GM23248 (cell line): ENCODE results near the gene HOXB4. TPM values are rescaled to one million over a fixed set of nuclear protein-coding genes. Genes with fewer than 3 reads are reported as not detected.

Experiments used
- DNase-seq: peaks from one replicate; pipeline ENCODE4 v3.0.0-alpha.2; 2015
- H2AFZ ChIP-seq: fragments of 200-600 bp; sonication (generic); 2 replicates; pipeline ENCODE4 v1.6.1; 2016; ENCODE audit warnings: antibody characterized with exemption
- H3F3A ChIP-seq: fragments of 200-600 bp; sonication (generic); 2 replicates; pipeline ENCODE4 v1.6.1; 2016; ENCODE audit warnings: mild to moderate bottlenecking, antibody characterized with exemption, mixed run types; ENCODE audit not compliant: insufficient read depth
- H3K27ac ChIP-seq: fragments of 200-600 bp; sonication (generic); 2 replicates; pipeline ENCODE4 v1.5.1; 2016; ENCODE audit warnings: mild to moderate bottlenecking
- H3K27me3 ChIP-seq: fragments of 200-600 bp; sonication (generic); replicated peaks from 2 replicates; pipeline ENCODE4 v1.6.1; 2016; ENCODE audit warnings: mild to moderate bottlenecking; ENCODE audit not compliant: insufficient read depth
- H3K36me3 ChIP-seq: fragments of 200-600 bp; sonication (generic); 2 replicates; pipeline ENCODE4 v1.6.1; 2016; ENCODE audit warnings: low read depth, mild to moderate bottlenecking
- H3K4me1 ChIP-seq: fragments of 200-600 bp; sonication (generic); 2 replicates; pipeline ENCODE4 v1.6.1; 2016; ENCODE audit warnings: mild to moderate bottlenecking; ENCODE audit not compliant: insufficient read depth
- H3K4me2 ChIP-seq: fragments of 200-600 bp; sonication (generic); one replicate; pipeline ENCODE4 v1.6.1; 2016; ENCODE audit warnings: mild to moderate bottlenecking; ENCODE audit not compliant: unreplicated experiment
- H3K4me3 ChIP-seq: fragments of 200-600 bp; sonication (generic); 2 replicates; pipeline ENCODE4 v1.5.1; 2016; ENCODE audit warnings: mild to moderate bottlenecking
- H3K79me2 ChIP-seq: fragments of 200-600 bp; sonication (generic); 2 replicates; pipeline ENCODE4 v1.6.1; 2016; ENCODE audit warnings: mild to moderate bottlenecking; ENCODE audit not compliant: insufficient read depth
- H3K9ac ChIP-seq: fragments of 200-600 bp; sonication (generic); 2 replicates; pipeline ENCODE4 v1.6.1; 2016; ENCODE audit warnings: mild to moderate bottlenecking
- H3K9me2 ChIP-seq: fragments of 200-600 bp; sonication (generic); 2 replicates; pipeline ENCODE4 v1.6.1; 2016; ENCODE audit warnings: mixed run types, mild to moderate bottlenecking, moderate library complexity; ENCODE audit not compliant: insufficient read depth
- H3K9me3 ChIP-seq: fragments of 200-600 bp; sonication (generic); one replicate; pipeline ENCODE4 v1.6.1; 2017; ENCODE audit warnings: low read depth
- H4K20me1 ChIP-seq: fragments of 200-600 bp; sonication (generic); 2 replicates; pipeline ENCODE4 v1.6.0; 2016; ENCODE audit not compliant: insufficient read depth
- EZH2 ChIP-seq: fragments of 200-600 bp; sonication (generic); IDR thresholded peaks from 2 replicates; pipeline ENCODE4 v1.6.1; 2018; ENCODE audit warnings: antibody characterized with exemption, mild to moderate bottlenecking; ENCODE audit not compliant: insufficient read depth, poor library complexity, severe bottlenecking
- EZH2phosphoT487 ChIP-seq: fragments of 200-600 bp; sonication (generic); IDR thresholded peaks from 2 replicates; pipeline ENCODE4 v1.6.1; 2018; ENCODE audit warnings: antibody characterized with exemption, moderate library complexity, mild to moderate bottlenecking, low read depth; ENCODE audit not compliant: insufficient read depth
- WGBS, 2 experiments: methylation state at CpG; one replicate each; pipeline ENCODE4 v1.1.6; 2015 to 2017; ENCODE audit warnings: low lambda C conversion rate in 2 of 2, low coverage in 1 of 2; ENCODE audit errors: missing lambda C conversion rate in 2 of 2; 5-methylcytosine and 5-hydroxymethylcytosine counted together
- in situ Hi-C: fragments of 300-500 bp; cut with MboI; formaldehyde crosslinking; loops from 2 replicates; pipeline ENCODE4 v1.15.0; 2020
- polyA plus RNA-seq: library from polyadenylated mRNA; unstranded; fragments of >200 nt; fragmentation: Nextera tagmentation; extraction: Ambion mirVana; gene quantifications from 2 replicates; pipeline ENCODE4 v1.2.1, GENCODE V29; 2016
- total RNA-seq: library from RNA; depleted of rRNA; stranded (reverse); fragments of >200 nt; shearing (Covaris generic); gene quantifications from 2 replicates; pipeline ENCODE4 v1.2.3, GENCODE V29; 2014

The HOXB4 gene
- total and polyA plus RNA-seq, 2 experiments from 2014 or later = 1.2 to 2.2 TPM

GRCh38 chr17:48550502-48551213 lies 27.5 kb downstream of the HOXB4 start:
- Histone ChIP-seq H3K4me1 (peaks cover 34% of the 10 kb centered on the region), H2AFZ (no peak overlapping the region), H4K20me1 (no peaks in the 10 kb centered on the region), H3K9me2 (no peaks in the 10 kb centered on the region), H3K36me3 (no peaks in the 10 kb centered on the region; the same call in 1 of the 2 replicates), H3K27ac (no peak overlapping the region), H3K4me2 (no peak overlapping the region), H3K4me3 (no peak overlapping the region), H3K9me3 (no peaks in the 10 kb centered on the region), H3K79me2 (peaks cover 37% of the 10 kb centered on the region), H3F3A (peaks cover 34% of the 10 kb centered on the region), H3K27me3 (no peaks in the 10 kb centered on the region), H3K9ac (no peak overlapping the region)
- 83 to 93% methylated on average over 16 to 68 of the region's 70 CpGs for WGBS, 2 experiments
- in situ Hi-C loops = no loop called here
- no peak for TF ChIP-seq EZH2phosphoT487
- no peak for TF ChIP-seq EZH2
- DNase-seq = no peak

DNA sequence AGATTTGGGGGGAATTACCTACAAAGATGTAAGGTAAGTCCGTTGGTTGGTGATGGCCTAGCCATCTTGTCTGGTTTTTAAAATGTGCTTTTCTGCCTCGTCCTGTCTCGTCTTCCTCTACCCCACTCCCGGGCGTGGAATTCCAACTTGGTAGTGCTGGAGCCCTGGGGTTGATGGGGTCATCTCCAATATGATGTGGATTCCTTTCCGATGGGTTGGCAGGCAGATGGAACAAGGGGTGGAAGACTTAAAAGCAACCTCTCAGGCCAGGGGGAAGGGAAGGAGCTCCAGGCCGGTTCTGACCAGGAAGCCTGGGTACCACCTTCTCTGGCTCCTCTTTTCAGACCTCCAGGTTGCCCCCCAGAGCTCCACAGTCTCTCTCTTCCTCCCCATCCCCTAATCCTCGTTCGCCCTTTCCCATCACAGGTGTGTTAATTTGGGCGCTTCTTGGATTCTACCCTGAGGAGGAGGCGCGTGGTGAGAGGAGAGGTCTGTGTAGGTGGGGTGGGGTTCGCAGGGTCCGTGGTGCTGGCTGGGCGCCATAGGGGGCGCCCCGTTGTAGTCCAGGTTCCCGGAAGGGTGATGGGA lies 28.1 kb downstream of the HOXB4 start:
- H3K4me2 ChIP-seq = no peak overlapping the region

GRCh38 chr17:48549281-48549630 lies 28.9 kb downstream of the HOXB4 start:
- in situ Hi-C loops = no loop called here
- DNase-seq = no peak
- Histone ChIP-seq H3K4me2 (no peak overlapping the region), H3K79me2 (peaks cover 42% of the 10 kb centered on the region), H3K4me1 (peaks cover 39% of the 10 kb centered on the region), H3K9me3 (no peaks in the 10 kb centered on the region), H3K9me2 (no peaks in the 10 kb centered on the region), H3K4me3 (no peak overlapping the region), H3K27ac (peak overlapping the region; percentile 96; the same call in 1 of the 2 replicates), H3F3A (peaks cover 39% of the 10 kb centered on the region), H3K9ac (no peak overlapping the region), H3K27me3 (no peaks in the 10 kb centered on the region), H4K20me1 (no peaks in the 10 kb centered on the region), H3K36me3 (no peaks in the 10 kb centered on the region; the same call in 1 of the 2 replicates), H2AFZ (no peak overlapping the region)
- 62 to 64% methylated on average over 3 of the region's 3 CpGs for WGBS, 2 experiments
- no peak for TF ChIP-seq EZH2phosphoT487
- TF ChIP-seq EZH2 = no peak

More for the DNA sequence above, 28.1 kb downstream of the HOXB4 start:
- Histone ChIP-seq H3K79me2 (peaks cover 42% of the 10 kb centered on the region), H3K9ac (no peak overlapping the region), H3K27ac (no peak overlapping the region), H3K4me1 (peaks cover 39% of the 10 kb centered on the region), H3K9me3 (no peaks in the 10 kb centered on the region), H2AFZ (no peak overlapping the region), H4K20me1 (no peaks in the 10 kb centered on the region), H3K27me3 (no peaks in the 10 kb centered on the region), H3K9me2 (no peaks in the 10 kb centered on the region), H3K4me3 (no peak overlapping the region), H3K36me3 (no peaks in the 10 kb centered on the region; the same call in 1 of the 2 replicates), H3F3A (peaks cover 39% of the 10 kb centered on the region)
- 72 to 88% methylated on average over 13 to 18 of the region's 18 CpGs for WGBS, 2 experiments
- no peak for DNase-seq
- TF ChIP-seq EZH2 (no peak), EZH2phosphoT487 (no peak)
- in situ Hi-C loops = no loop called here

- H3K79me2 ChIP-seq = peaks cover 42% of the 10 kb centered on the region
- peak overlapping the region; percentile 96 for H3K27ac ChIP-seq
Measured at GRCh38 chr17:48548523-48549280, 29.4 kb downstream of the HOXB4 start.

More at GRCh38 chr17:48548523-48549280, 29.4 kb downstream of the HOXB4 start:
- no peaks in the 10 kb centered on the region for H3K9me2 ChIP-seq
- TF ChIP-seq EZH2phosphoT487 (no peak), EZH2 (no peak)
- H3K36me3 ChIP-seq = no peaks in the 10 kb centered on the region; the same call in 1 of the 2 replicates
- no peaks in the 10 kb centered on the region for H3K27me3 ChIP-seq
- in situ Hi-C loops = no loop called here
- peak overlapping the region; percentile 66 for H3K4me3 ChIP-seq
- WGBS, 2 experiments = 55 to 77% methylated on average over 4 to 6 of the region's 6 CpGs
- peak overlapping the region; percentile 93 for H3K4me2 ChIP-seq
- H3K9me3 ChIP-seq = no peaks in the 10 kb centered on the region
- H3K9ac ChIP-seq = peak overlapping the region; percentile 99
- no peaks in the 10 kb centered on the region for H4K20me1 ChIP-seq
- peak overlapping the region; percentile 92 for H2AFZ ChIP-seq
- peaks cover 39% of the 10 kb centered on the region for H3K4me1 ChIP-seq
- no peak for DNase-seq
- H3F3A ChIP-seq = peaks cover 44% of the 10 kb centered on the region
